Uterus (tissue), 2 donors: Measurements from ENCODE around the gene WDR4.

Experiments used
- CTCF ChIP-seq, 4 experiments: fragments of 200-600 bp in 2 of 4; fragments of 450-650 bp in 2 of 4; sonication (generic) in 2 of 4; IDR thresholded peaks; one replicate each; pipeline ENCODE4 v1.5.1; 2016 to 2019; ENCODE audit warnings: antibody characterized with exemption in 4 of 4, mild to moderate bottlenecking in 2 of 4, moderate library complexity in 1 of 4
- POLR2A ChIP-seq, 2 donors: fragments of 450-650 bp; IDR thresholded peaks; one replicate each; pipeline ENCODE4 v1.6.1; 2016; ENCODE audit warnings: antibody characterized with exemption in 2 of 2, mild to moderate bottlenecking in 1 of 2, moderate library complexity in 1 of 2

DNA sequence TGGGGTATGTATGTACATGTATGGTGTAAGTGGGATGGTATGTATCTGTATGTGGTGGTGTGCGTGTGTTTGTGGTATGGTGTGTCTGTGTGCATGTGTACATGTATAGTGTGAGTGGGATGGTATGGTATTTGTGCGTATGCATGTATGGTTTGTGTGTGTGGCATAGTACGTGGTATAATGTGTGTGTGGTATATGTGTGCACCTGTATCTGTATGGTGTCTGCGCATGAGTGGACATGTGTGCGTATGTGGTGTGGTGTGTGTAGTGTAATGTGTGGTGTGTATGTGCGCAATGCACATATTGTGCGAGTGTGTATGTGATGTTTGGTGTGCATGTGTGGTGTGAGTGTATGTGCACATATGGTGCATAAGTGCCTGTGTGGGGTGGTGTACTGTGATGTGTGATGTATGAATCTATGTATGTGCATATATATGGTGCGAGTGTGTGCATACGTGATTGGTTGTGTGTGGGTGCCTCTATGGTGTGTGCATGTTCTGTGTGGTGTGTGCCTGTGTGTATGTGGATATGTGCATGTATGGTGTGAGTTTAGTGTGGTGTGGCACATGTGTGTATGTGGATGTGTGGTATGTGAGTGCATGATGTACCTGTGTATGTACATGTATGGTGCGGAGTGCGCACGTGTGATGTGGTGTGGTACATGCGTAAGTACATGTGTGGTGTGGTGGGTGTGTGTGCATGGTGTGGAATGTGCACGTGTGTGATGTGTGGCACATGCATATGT is 38.8 kb downstream of the WDR4 start:
- TF ChIP-seq CTCF (IDR thresholded peaks at IDR 0.05) (no peak), POLR2A (IDR thresholded peaks at IDR 0.05) (no peak)
